MM.1S (cell line): ENCODE data around the gene CRADD.

Source experiments
- EZH2 ChIP-seq: fragments of 300-600 bp; sonication (generic); optimal IDR thresholded peaks from 2 replicates; pipeline ENCODE3; 2017; ENCODE audit warnings: low read depth, mild to moderate bottlenecking, antibody characterized with exemption, low read length, mixed read lengths
- EZH2phosphoT487 ChIP-seq: fragments of 300-600 bp; sonication (generic); IDR thresholded peaks from 2 replicates; pipeline ENCODE4 v1.6.1; 2018; ENCODE audit warnings: antibody characterized with exemption, low read length
- TF ChIP-seq, protein P1 (sequence below): fragments of 300-600 bp; sonication (generic); IDR thresholded peaks from 2 replicates; pipeline ENCODE4 v1.5.1; 2016; ENCODE audit warnings: antibody characterized with exemption, low read length, mixed read lengths

DNA sequence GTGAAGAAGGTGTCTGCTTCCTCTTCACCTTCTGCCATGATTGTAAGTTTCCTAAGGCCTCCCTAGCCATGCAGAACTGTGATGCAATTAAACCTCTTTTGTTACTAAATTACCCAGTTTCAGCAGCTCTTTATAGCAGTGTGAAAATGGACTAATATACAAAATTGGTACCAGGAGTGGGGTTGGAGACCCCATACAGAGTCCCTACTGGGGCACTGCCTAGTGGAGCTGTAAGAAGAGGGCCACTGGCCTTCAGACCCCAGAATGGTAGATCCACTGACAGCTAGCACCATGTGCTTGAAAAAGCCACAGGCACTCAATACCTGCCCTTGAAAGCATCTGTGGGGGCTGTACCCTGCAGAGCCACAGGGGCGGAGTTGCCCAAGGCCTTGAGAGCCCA is 44.8 kb upstream of the CRADD start:
- TF ChIP-seq, protein P1, sequence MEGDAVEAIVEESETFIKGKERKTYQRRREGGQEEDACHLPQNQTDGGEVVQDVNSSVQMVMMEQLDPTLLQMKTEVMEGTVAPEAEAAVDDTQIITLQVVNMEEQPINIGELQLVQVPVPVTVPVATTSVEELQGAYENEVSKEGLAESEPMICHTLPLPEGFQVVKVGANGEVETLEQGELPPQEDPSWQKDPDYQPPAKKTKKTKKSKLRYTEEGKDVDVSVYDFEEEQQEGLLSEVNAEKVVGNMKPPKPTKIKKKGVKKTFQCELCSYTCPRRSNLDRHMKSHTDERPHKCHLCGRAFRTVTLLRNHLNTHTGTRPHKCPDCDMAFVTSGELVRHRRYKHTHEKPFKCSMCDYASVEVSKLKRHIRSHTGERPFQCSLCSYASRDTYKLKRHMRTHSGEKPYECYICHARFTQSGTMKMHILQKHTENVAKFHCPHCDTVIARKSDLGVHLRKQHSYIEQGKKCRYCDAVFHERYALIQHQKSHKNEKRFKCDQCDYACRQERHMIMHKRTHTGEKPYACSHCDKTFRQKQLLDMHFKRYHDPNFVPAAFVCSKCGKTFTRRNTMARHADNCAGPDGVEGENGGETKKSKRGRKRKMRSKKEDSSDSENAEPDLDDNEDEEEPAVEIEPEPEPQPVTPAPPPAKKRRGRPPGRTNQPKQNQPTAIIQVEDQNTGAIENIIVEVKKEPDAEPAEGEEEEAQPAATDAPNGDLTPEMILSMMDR, result no peak
- no peak for TF ChIP-seq EZH2
- no peak for TF ChIP-seq EZH2phosphoT487
